HG02840 (cell line): ENCODE measurements around the gene TBC1D3E.
"Not testable (repeated sequence)": the region's sequence is repeated elsewhere in the genome, so short reads cannot be mapped to it uniquely, and the experiment has no call there.

Experiments used
- ATAC-seq: cut with Tn5 transposase; IDR thresholded peaks from one replicate; pipeline ENCODE4 v1.9.1; 2021; ENCODE audit warnings: mild to moderate bottlenecking, moderate library complexity, moderate number of reproducible peaks; ENCODE audit not compliant: unreplicated experiment, low FRiP score

Gene TBC1D3E

DNA sequence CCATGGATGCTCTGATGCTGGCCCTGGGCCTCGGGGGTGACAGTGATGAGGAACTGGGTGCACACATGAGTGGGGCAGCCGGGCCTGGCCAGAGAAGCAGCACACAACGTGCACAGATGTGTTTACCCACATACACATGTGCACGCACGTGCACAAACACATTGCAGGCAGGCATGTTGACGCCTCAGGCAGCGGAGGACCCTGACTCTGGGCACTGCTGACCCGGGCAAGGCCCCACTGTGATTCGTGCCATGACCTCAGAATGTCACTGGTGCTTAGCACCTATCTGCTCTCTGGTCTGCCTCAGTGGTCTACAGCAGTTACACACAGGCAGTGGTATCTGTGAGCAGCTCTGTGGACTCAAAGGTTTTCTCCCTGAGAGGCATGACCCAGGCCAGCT lies at the start of gene TBC1D3E:
TBC1D3E (plus strand) TSS at position 301 of the 400 bp plus-strand sequence. CDS start 1,545 bp downstream, outside the sequence.
- ATAC-seq: not testable (repeated sequence)

DNA sequence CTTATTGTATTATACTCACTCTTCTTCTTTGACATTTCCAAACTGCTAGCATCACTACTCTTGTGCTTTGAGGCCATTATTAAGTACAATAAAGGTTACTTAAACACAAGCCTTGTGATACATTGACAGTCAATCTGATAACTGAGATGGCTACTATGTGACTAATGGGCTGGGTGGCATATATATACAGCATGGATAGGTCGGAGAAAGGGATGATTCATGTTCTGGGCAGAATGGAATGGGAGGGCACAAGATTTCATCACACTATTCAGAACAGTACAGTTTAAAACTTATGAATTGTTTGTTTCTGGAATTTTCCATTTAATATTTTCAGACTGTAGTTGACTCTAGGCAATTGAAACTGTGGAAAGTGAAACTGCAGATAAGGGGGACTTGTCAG lies 40.4 kb upstream of the TBC1D3E start:
- not testable (repeated sequence) for ATAC-seq

DNA sequence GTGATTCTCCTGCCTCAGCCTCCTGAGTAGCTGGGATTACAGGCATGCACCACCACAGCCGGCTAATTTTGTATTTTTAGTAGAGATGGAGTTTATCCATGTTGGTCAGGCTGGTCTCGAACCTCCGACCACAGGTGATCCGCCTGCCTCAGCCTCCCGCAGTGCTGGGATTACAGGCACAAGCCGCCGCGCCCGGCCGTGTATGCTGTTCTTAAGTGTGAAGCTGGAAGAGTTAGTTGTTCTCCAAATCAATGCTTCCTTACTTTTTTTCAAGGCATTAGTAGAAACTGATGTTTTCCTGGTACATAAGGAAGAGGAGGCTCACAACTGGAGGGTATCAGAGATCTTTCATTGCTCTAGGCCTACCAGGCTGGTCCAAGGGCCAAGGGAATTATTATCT lies 39.6 kb upstream of the TBC1D3E start:
- not testable (repeated sequence) for ATAC-seq

DNA sequence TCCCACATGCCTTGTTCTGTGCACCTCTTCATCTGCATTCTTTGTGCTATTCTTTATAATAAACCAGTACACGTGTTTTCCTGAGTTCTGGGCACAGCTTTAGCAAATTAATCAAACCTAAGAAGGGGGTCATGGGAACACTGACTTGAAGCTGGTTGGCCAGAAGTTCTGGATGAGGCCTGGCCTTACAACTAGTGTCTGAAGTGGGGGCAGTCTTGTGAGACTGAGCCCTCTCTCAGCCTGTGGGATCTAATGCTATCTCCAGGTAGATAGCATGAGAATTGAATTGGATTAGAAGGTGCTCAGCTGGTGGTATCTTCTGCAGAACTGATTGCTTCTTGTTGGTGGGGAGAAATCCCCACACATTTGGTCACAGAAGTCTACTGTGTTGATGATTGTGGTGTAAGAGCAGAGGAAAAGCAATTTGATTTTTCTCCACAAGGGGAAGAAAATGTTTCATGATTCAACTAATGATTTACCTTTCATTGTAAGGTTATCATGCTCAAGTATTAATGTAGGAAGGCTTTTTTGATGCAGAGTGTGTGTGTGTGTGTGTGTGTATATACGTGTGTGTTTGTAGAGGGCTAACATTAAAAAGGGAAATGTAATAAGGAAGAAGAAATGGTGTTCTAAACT lies 33.6 kb upstream of the TBC1D3E start:
- ATAC-seq: not testable (repeated sequence)

DNA sequence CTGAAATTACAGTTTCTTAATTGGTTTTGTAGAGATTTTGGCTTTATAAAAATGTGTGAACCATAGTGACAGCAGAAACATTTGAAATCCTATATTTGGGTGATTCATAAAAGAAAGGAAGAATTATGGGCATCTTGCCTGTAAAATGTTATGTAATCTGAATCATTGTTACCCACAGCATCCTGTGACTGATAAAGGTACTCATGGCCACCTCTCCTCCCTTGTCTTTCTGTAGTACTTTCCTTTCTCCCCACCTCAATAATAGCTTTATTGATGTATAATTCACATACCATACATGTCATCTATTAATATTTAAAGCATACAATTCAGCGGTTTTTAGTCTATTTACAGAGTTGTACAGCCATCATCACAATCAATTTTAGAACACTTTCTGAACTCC lies 28.5 kb upstream of the TBC1D3E start:
- not testable (repeated sequence) for ATAC-seq

DNA sequence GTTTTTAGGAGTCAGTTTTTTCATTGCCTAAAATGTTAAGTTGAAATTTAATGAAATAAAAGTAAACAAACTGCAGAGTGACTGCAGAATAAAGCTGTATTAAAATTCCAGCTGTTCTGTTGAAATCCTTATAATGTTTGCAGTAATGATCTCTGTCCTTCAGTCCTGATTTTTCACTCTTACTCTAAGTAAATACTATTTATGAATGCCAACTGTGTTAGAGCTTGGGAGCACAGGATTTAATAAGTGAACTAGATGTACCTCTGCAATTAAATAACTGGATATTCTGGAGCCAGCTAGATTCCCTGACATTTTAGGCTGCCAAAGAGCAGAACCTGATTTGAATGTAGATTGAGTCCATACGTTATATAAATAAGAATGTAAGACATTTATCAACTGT lies 7.9 kb upstream of the TBC1D3E start:
- ATAC-seq: not testable (repeated sequence)

DNA sequence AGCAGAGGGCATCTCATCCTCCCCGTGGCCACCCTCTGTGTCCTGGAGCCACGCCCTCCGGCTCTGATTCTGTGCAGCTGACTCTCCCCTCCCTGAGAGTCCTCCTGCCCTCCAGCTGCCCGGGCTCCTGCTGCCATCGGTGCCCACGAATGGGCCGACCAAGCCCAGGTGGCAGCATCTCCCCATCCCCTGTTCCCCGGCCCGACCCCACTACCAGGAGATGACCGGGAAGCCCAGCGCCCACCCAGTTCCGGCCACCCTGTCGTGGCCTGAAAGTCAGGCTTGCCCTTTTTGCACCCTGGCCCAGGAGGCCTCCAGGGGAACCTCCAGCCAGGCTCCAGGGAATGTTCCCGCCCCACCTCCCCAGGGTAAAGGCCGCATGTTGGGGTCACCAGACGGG lies 7.1 kb downstream of the TBC1D3E start:
- not testable (repeated sequence) for ATAC-seq
